Activated CD8-positive, alpha-beta T cell treated with anti-CD3 and anti-CD28 coated beads, Interleukin-2, amount 10 ng/mL, durations not matched to agents 7 days and 5 days (primary cell): ENCODE results near the gene ABCA1. TPM values are rescaled to one million over a fixed set of nuclear protein-coding genes. Genes with fewer than 3 reads are reported as not detected.

Experiments used
- ATAC-seq: fragments of 150-1000 bp; cut with Tn5 transposase; one replicate; pipeline ENCODE4 v1.10.0; 2021; ENCODE audit warnings: moderate library complexity
- CTCF ChIA-PET: fragments of 350-600 bp; sonication (Branson Sonifier 250); formaldehyde crosslinking; loops from one replicate; lab custom pipeline; 2021; ENCODE audit warnings: antibody characterized with exemption; lab: Charles Lee
- POLR2A ChIA-PET: fragments of 350-600 bp; sonication (Branson Sonifier 250); formaldehyde crosslinking; loops from one replicate; lab custom pipeline; 2021; ENCODE audit warnings: antibody characterized with exemption; lab: Charles Lee
- DNase-seq: peaks from one replicate; pipeline ENCODE4 v3.0.0-alpha.2; 2020
- H3K27ac Mint-ChIP-seq: one replicate; pipeline ENCODE4 v1.8.0; 2021; ENCODE audit warnings: mild to moderate bottlenecking, mixed read lengths
- H3K27me3 Mint-ChIP-seq: one replicate; pipeline ENCODE4 v1.8.0; 2021; ENCODE audit warnings: low read depth, mixed read lengths
- H3K36me3 Mint-ChIP-seq: one replicate; pipeline ENCODE4 v1.8.0; 2021; ENCODE audit warnings: low read depth, mixed read lengths
- H3K4me1 Mint-ChIP-seq: one replicate; pipeline ENCODE4 v1.8.0; 2021; ENCODE audit warnings: low read depth, mixed read lengths
- H3K4me3 Mint-ChIP-seq: one replicate; pipeline ENCODE4 v1.8.0; 2021; ENCODE audit warnings: mild to moderate bottlenecking, mixed read lengths
- H3K9me3 Mint-ChIP-seq: one replicate; pipeline ENCODE4 v1.8.0; 2022; ENCODE audit warnings: mixed read lengths; ENCODE audit not compliant: insufficient read depth
- total RNA-seq, 2 experiments: library from RNA; stranded (reverse); gene quantifications; one replicate each; pipeline ENCODE4 v1.2.3, GENCODE V29; 2021

The ABCA1 gene
- total RNA-seq, 2 experiments from 2014 or later = 0.03 TPM; not detected in 1

DNA sequence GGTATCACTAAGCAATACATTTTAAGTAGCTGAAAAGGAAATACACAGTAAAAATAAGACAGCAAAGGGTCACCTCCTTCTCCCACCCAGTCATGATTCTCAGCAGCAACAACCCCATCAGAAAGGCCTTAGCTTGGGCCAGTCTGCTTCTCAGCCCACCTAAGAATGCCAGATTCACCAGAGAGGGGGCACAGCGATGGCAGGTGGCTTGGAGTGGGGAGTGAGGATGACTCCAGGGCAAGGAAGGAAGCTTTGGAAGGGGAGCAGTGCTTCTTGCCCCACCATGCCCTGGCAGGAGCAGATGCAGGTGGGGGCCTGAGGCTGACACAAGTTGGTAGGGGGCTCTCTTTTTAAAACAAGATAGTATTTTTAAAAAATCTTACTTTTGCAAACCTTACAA is 51.4 kb downstream of the ABCA1 start:
- Mint-ChIP-seq H3K36me3 (no peaks in the 10 kb centered on the region), H3K4me1 (no peaks in the 10 kb centered on the region), H3K9me3 (no peaks in the 10 kb centered on the region), H3K27ac (no peak overlapping the region), H3K27me3 (peaks cover under 1% of the 10 kb centered on the region), H3K4me3 (no peak overlapping the region)
- no peak for DNase-seq
- no peak for ATAC-seq
- CTCF ChIA-PET = interaction anchor here (1.0 to 1.3 kb wide), 2 partner anchors 12 to 14 kb away, joined by 3 read pairs; no protein-coding TSS in a partner anchor
- POLR2A ChIA-PET = no interaction called here

- H3K4me1 Mint-ChIP-seq = no peaks in the 10 kb centered on the region
- no peaks in the 10 kb centered on the region for H3K36me3 Mint-ChIP-seq
- ATAC-seq (no peak), DNase-seq (no peak)
- H3K9me3 Mint-ChIP-seq = no peaks in the 10 kb centered on the region
- CTCF ChIA-PET = interaction anchor here (1.3 kb wide), 1 partner anchor 12 kb away, joined by 3 read pairs; no protein-coding TSS in a partner anchor
- peaks cover 4% of the 10 kb centered on the region for H3K27me3 Mint-ChIP-seq
- POLR2A ChIA-PET = no interaction called here
- H3K27ac Mint-ChIP-seq = no peak overlapping the region
- no peak overlapping the region for H3K4me3 Mint-ChIP-seq
Measured at GRCh38 chr9:104875897-104876296, 52.1 kb downstream of the ABCA1 start.

- no peak for DNase-seq
- Mint-ChIP-seq H3K9me3 (no peaks in the 10 kb centered on the region), H3K4me1 (no peaks in the 10 kb centered on the region), H3K27ac (no peak overlapping the region), H3K4me3 (no peak overlapping the region), H3K27me3 (peaks cover 4% of the 10 kb centered on the region), H3K36me3 (no peaks in the 10 kb centered on the region)
- ChIA-PET CTCF (interaction anchor here (1.3 kb wide), 1 partner anchor 11 kb away, joined by 3 read pairs; no protein-coding TSS in a partner anchor), POLR2A (no interaction called here)
- no peak for ATAC-seq
Measured at GRCh38 chr9:104875320-104875719, 52.6 kb downstream of the ABCA1 start.

- Mint-ChIP-seq H3K27ac (no peak overlapping the region), H3K9me3 (no peaks in the 10 kb centered on the region), H3K36me3 (no peaks in the 10 kb centered on the region), H3K4me1 (no peaks in the 10 kb centered on the region), H3K4me3 (no peak overlapping the region), H3K27me3 (peaks cover 4% of the 10 kb centered on the region)
- ChIA-PET CTCF (interaction anchor here (1.7 kb wide), 1 partner anchor 10 kb away, joined by 5 read pairs; no protein-coding TSS in a partner anchor), POLR2A (no interaction called here)
- no peak for DNase-seq
- no peak for ATAC-seq
Measured at GRCh38 chr9:104873489-104873850, 54.5 kb downstream of the ABCA1 start.

GRCh38 chr9:104872656-104873488 is 55.1 kb downstream of the ABCA1 start:
- Mint-ChIP-seq H3K9me3 (no peaks in the 10 kb centered on the region), H3K27me3 (peaks cover 4% of the 10 kb centered on the region), H3K27ac (no peak overlapping the region), H3K36me3 (no peaks in the 10 kb centered on the region), H3K4me1 (no peaks in the 10 kb centered on the region), H3K4me3 (no peak overlapping the region)
- DNase-seq = no peak
- ChIA-PET CTCF (interaction anchor here (1.7 kb wide), 1 partner anchor 10 kb away, joined by 5 read pairs; no protein-coding TSS in a partner anchor), POLR2A (no interaction called here)
- no peak for ATAC-seq

DNA sequence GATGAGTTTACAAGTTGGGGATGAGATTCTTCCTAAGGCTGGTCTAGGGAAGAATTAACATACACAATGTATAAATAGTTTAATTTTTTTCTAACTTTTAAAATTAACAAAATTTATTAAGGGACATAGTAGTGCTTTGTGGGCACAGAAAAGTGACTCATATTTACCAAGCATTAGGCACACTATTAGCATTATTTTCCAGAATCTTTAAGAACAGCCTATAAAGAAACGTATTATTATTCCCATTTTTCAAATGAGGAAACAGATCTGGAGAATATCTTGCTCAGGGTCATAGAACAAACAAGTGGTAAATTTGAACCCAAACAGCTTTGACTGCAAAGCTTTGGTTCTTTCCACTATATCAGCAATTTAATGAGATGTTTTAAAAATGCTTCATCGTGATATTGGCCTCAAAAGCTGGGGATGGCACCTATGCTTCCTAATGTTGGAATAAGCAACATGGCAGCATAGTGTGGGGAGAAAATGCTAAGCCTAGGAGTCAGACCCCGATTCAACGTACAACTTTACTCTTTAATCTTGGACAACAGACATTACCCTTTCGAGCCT is 55.9 kb downstream of the ABCA1 start:
- Mint-ChIP-seq H3K27ac (no peak overlapping the region), H3K9me3 (no peaks in the 10 kb centered on the region), H3K4me1 (no peaks in the 10 kb centered on the region), H3K27me3 (peaks cover 4% of the 10 kb centered on the region), H3K36me3 (no peaks in the 10 kb centered on the region), H3K4me3 (no peak overlapping the region)
- CTCF ChIA-PET = interaction anchor here (0.8 kb wide), 1 partner anchor 8 kb away, joined by 3 read pairs; no protein-coding TSS in a partner anchor
- ATAC-seq = no peak
- POLR2A ChIA-PET = no interaction called here
- DNase-seq = no peak

GRCh38 chr9:104869811-104870210 is 58.1 kb downstream of the ABCA1 start:
- Mint-ChIP-seq H3K4me1 (no peaks in the 10 kb centered on the region), H3K36me3 (no peaks in the 10 kb centered on the region), H3K9me3 (no peaks in the 10 kb centered on the region), H3K27ac (no peak overlapping the region), H3K4me3 (no peak overlapping the region), H3K27me3 (peaks cover 4% of the 10 kb centered on the region)
- ChIA-PET POLR2A (no interaction called here), CTCF (no interaction called here)
- ATAC-seq (no peak), DNase-seq (no peak)

- Mint-ChIP-seq H3K9me3 (no peaks in the 10 kb centered on the region), H3K27me3 (peaks cover 4% of the 10 kb centered on the region), H3K4me1 (no peaks in the 10 kb centered on the region), H3K27ac (no peak overlapping the region), H3K4me3 (no peak overlapping the region), H3K36me3 (no peaks in the 10 kb centered on the region)
- ATAC-seq (no peak), DNase-seq (no peak)
- CTCF ChIA-PET = no interaction called here
- POLR2A ChIA-PET = interaction anchor here (0.5 kb wide), 1 partner anchor 221 kb away, joined by 3 read pairs; no protein-coding TSS in a partner anchor
Measured at GRCh38 chr9:104868687-104869404, 59.1 kb downstream of the ABCA1 start.

DNA sequence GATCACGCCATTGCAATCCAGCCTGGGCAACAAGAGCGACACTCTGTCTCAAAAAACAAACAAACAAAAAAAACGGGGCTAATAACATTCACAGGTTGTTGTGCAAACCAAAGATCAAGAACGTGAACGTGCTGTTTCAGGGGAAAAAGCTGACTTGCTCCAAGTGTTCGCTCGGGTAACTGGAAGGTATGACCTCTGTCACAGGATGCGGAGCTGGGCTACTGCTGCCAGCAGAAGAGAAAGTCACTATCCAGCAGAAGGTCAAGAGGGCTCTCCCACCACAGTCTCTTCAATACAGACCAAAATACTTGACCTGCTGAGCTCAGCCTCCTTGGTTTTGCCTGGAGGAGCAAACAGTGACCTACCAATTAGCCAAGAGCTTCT is 59.7 kb downstream of the ABCA1 start:
- H3K27me3 Mint-ChIP-seq = peaks cover 4% of the 10 kb centered on the region
- ChIA-PET POLR2A (no interaction called here), CTCF (no interaction called here)
- no peaks in the 10 kb centered on the region for H3K4me1 Mint-ChIP-seq
- no peak overlapping the region for H3K4me3 Mint-ChIP-seq
- H3K27ac Mint-ChIP-seq = no peak overlapping the region
- no peaks in the 10 kb centered on the region for H3K36me3 Mint-ChIP-seq
- DNase-seq (no peak), ATAC-seq (no peak)
- H3K9me3 Mint-ChIP-seq = no peaks in the 10 kb centered on the region

- no peaks in the 10 kb centered on the region for H3K36me3 Mint-ChIP-seq
- POLR2A ChIA-PET = no interaction called here
- no peaks in the 10 kb centered on the region for H3K4me1 Mint-ChIP-seq
- H3K27me3 Mint-ChIP-seq = no peaks in the 10 kb centered on the region
- H3K4me3 Mint-ChIP-seq = no peak overlapping the region
- H3K9me3 Mint-ChIP-seq = no peaks in the 10 kb centered on the region
- no peak overlapping the region for H3K27ac Mint-ChIP-seq
- ATAC-seq = no peak
- DNase-seq = no peak
- CTCF ChIA-PET = no interaction called here
Measured at GRCh38 chr9:104866191-104866590, 61.8 kb downstream of the ABCA1 start.

GRCh38 chr9:104864675-104865104 is 63.3 kb downstream of the ABCA1 start:
- ChIA-PET CTCF (interaction anchor here (0.6 to 1.5 kb wide), 4 partner anchors 11 to 380 kb away, joined by 3 to 4 read pairs (median 4); partner anchors contain the start of gene SLC44A1), POLR2A (no interaction called here)
- H3K36me3 Mint-ChIP-seq = no peaks in the 10 kb centered on the region
- ATAC-seq = no peak
- H3K27me3 Mint-ChIP-seq = no peaks in the 10 kb centered on the region
- H3K9me3 Mint-ChIP-seq = no peaks in the 10 kb centered on the region
- H3K4me1 Mint-ChIP-seq = no peaks in the 10 kb centered on the region
- no peak overlapping the region for H3K27ac Mint-ChIP-seq
- H3K4me3 Mint-ChIP-seq = no peak overlapping the region
- no peak for DNase-seq
